ENCODE data around the gene GALNS.

GALNS gene

DNA sequence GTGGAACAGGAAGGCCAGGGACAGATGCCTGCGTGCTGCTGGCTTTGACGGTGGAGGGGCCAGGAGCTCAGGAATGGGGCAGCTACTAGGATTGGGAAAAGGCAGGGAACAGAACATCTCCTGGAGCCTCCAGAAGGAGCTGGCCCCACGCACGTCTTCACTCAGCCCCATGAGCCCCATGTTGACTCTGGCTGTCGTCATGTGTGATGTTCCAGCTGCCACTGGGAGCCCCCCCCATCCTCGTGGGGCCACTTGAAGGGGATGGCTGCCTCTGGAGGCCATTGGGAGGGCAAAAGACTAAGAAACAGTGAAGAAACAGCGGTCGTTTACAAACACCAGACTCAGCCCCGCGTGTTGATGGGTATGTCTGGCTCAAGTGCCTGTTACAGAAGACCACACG, 26.5 kb downstream of the GALNS start:
- Histone ChIP-seq H3K27me3 (ENCODE audit: insufficient read depth, low read length) (0 out of 2 replicates have a peak, but pooled peaks cover 5% of the 10 kb centered on the region), H3K79me2 (ENCODE audit: insufficient read depth, low read length) (no peaks in the 10 kb centered on the region), H3K27ac (ENCODE audit: low read depth, low read length, poor library complexity, severe bottlenecking) (no peak overlapping the region), H3K9me2 (ENCODE audit: low read depth, low read length) (no peaks in the 10 kb centered on the region), H3K9me3 (ENCODE audit: low read length) (no peaks in the 10 kb centered on the region), H3K9ac (ENCODE audit: low read length) (no peak overlapping the region), H3F3A (ENCODE audit: insufficient read depth, low read length) (no peaks in the 10 kb centered on the region), H3K4me3 (ENCODE audit: low read depth, low read length, poor library complexity, severe bottlenecking) (no peak overlapping the region), H3K4me2 (ENCODE audit: low read length) (no peak overlapping the region), H3K36me3 (ENCODE audit: insufficient read depth, low read length) (no peaks in the 10 kb centered on the region), H2AFZ (ENCODE audit: low read length) (no peak overlapping the region), H3K4me1 (ENCODE audit: insufficient read depth, low read length, severe bottlenecking) (no peaks in the 10 kb centered on the region), H4K20me1 (ENCODE audit: insufficient read depth, low read length) (no peaks in the 10 kb centered on the region)
- TF ChIP-seq EZH2 (IDR thresholded peaks at IDR 0.05; ENCODE audit: borderline replicate concordance, low read length), result no peak
- TF ChIP-seq, protein P1, sequence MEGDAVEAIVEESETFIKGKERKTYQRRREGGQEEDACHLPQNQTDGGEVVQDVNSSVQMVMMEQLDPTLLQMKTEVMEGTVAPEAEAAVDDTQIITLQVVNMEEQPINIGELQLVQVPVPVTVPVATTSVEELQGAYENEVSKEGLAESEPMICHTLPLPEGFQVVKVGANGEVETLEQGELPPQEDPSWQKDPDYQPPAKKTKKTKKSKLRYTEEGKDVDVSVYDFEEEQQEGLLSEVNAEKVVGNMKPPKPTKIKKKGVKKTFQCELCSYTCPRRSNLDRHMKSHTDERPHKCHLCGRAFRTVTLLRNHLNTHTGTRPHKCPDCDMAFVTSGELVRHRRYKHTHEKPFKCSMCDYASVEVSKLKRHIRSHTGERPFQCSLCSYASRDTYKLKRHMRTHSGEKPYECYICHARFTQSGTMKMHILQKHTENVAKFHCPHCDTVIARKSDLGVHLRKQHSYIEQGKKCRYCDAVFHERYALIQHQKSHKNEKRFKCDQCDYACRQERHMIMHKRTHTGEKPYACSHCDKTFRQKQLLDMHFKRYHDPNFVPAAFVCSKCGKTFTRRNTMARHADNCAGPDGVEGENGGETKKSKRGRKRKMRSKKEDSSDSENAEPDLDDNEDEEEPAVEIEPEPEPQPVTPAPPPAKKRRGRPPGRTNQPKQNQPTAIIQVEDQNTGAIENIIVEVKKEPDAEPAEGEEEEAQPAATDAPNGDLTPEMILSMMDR (IDR thresholded peaks at IDR 0.05; ENCODE audit: low read length), result no peak

DNA sequence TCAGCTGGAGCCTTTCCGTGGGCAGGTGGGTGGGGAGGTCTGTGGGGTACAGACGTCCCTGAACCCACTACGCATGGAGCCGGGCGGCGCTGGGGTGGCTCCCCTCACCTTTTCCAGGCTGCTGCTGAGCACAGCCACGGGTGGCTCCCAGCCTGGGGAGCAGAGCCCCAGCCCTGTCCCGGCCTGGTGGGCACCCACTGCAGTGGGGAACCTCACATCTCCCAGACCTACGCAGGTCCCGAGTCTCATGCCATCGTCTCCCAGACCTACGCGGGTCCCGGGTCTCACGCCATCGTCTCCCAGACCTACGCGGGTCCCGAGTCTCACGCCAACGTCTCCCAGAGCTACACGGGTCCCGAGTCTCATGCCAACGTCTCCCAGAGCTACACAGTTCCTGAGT, 28.0 kb downstream of the GALNS start:
- no peak overlapping the region for H3K27ac ChIP-seq (ENCODE audit: low read depth, low read length, poor library complexity, severe bottlenecking)
- TF ChIP-seq EZH2 (IDR thresholded peaks at IDR 0.05; ENCODE audit: borderline replicate concordance, low read length), result no peak
- TF ChIP-seq, protein P1 (IDR thresholded peaks at IDR 0.05; ENCODE audit: low read length), result no peak
- no peak overlapping the region for H3K4me3 ChIP-seq (ENCODE audit: low read depth, low read length, poor library complexity, severe bottlenecking)
- H3K9me3 ChIP-seq (ENCODE audit: low read length), result no peaks in the 10 kb centered on the region
- 0 out of 2 replicates have a peak, but pooled peaks cover 5% of the 10 kb centered on the region for H3K27me3 ChIP-seq (ENCODE audit: insufficient read depth, low read length)
- H4K20me1 ChIP-seq (ENCODE audit: insufficient read depth, low read length), result no peaks in the 10 kb centered on the region
- no peak overlapping the region for H2AFZ ChIP-seq (ENCODE audit: low read length)
- H3K36me3 ChIP-seq (ENCODE audit: insufficient read depth, low read length), result no peaks in the 10 kb centered on the region
- no peak overlapping the region for H3K4me2 ChIP-seq (ENCODE audit: low read length)
- H3K79me2 ChIP-seq (ENCODE audit: insufficient read depth, low read length), result no peaks in the 10 kb centered on the region
- H3K9me2 ChIP-seq (ENCODE audit: low read depth, low read length), result no peaks in the 10 kb centered on the region
- no peaks in the 10 kb centered on the region for H3K4me1 ChIP-seq (ENCODE audit: insufficient read depth, low read length, severe bottlenecking)
- no peaks in the 10 kb centered on the region for H3F3A ChIP-seq (ENCODE audit: insufficient read depth, low read length)
- no peak overlapping the region for H3K9ac ChIP-seq (ENCODE audit: low read length)

DNA sequence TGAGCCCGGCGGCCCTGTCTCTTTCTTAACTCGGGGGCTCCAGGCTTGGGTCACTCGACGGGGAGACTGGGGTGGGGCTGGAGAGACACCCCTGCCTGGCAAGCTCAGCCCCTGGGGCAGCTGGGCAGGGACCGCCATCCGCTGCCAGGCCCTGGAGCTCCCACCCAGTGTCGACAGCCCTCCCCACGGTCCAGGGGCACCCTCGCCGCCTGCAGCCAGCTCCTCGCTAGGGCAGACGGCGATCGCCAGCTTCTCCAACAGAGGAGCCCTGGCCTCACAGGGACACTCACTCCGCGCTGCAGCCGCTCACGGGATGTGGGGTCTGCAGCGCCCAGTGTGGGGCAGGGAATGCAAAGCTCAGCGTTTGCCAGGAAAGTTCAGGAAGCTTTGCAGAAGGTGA, 29.0 kb downstream of the GALNS start:
- no peak for TF ChIP-seq EZH2 (IDR thresholded peaks at IDR 0.05; ENCODE audit: borderline replicate concordance, low read length)
- TF ChIP-seq, protein P1 (IDR thresholded peaks at IDR 0.05; ENCODE audit: low read length), result no peak
- Histone ChIP-seq H3K79me2 (ENCODE audit: insufficient read depth, low read length) (no peaks in the 10 kb centered on the region), H3K4me3 (ENCODE audit: low read depth, low read length, poor library complexity, severe bottlenecking) (no peak overlapping the region), H4K20me1 (ENCODE audit: insufficient read depth, low read length) (no peaks in the 10 kb centered on the region), H3K4me2 (ENCODE audit: low read length) (no peak overlapping the region), H3K4me1 (ENCODE audit: insufficient read depth, low read length, severe bottlenecking) (no peaks in the 10 kb centered on the region), H3K27me3 (ENCODE audit: insufficient read depth, low read length) (peaks cover 5% of the 10 kb centered on the region; the same call in 1 of the 2 replicates), H2AFZ (ENCODE audit: low read length) (no peak overlapping the region), H3K36me3 (ENCODE audit: insufficient read depth, low read length) (no peaks in the 10 kb centered on the region), H3F3A (ENCODE audit: insufficient read depth, low read length) (no peaks in the 10 kb centered on the region), H3K9ac (ENCODE audit: low read length) (no peak overlapping the region), H3K27ac (ENCODE audit: low read depth, low read length, poor library complexity, severe bottlenecking) (no peak overlapping the region), H3K9me3 (ENCODE audit: low read length) (no peaks in the 10 kb centered on the region), H3K9me2 (ENCODE audit: low read depth, low read length) (no peaks in the 10 kb centered on the region)

Data from OCI-LY1 (cell line).